ENCODE results near the gene FRMD3. TPM values are rescaled to one million over a fixed set of nuclear protein-coding genes. Genes with fewer than 3 reads are reported as not detected.

The FRMD3 gene
- total and polyA plus RNA-seq, 2 donors (not counting 3 experiments of a cell fraction or from before 2014, with no cell fraction given), result 3.0 to 6.1 TPM

DNA sequence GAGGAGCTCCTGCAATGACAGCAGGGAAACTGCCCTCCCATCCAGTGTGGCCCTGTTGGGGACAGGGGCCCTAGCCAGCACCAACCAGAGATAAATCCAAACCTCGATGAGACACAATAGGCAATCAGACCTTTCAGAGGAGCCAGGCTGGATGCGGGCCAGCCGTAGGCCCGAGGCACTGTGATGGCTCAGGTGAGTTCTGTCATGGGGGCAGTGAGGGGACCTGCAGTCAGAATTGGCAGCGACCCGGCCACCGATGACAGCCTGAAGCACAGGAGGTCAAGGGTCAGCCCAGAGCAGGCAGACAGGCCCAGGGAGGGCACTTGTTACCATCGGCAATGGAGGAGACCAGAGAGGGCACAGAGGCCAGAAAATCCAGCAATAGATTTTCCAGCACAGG lies 90.8 kb downstream of the FRMD3 start:
- Histone ChIP-seq H3K27ac (ENCODE audit: insufficient read depth, low read depth, low read length) (no peak overlapping the region), H3K4me2 (ENCODE audit: insufficient read depth, low read length) (no peak overlapping the region), H3K27me3 (ENCODE audit: control insufficient read depth in 2 of 2, insufficient read depth in 2 of 2, low read length in 2 of 2) (no peaks in the 10 kb centered on the region), H3K79me2 (ENCODE audit: control insufficient read depth, insufficient read depth, low read length) (no peaks in the 10 kb centered on the region), H2AFZ (ENCODE audit: low read depth, low read length) (no peak overlapping the region), H3K9ac (replicated peaks; ENCODE audit: extremely low read depth, insufficient read depth, low read length) (no peak overlapping the region), H3K4me1 (ENCODE audit: control insufficient read depth, extremely low read depth, insufficient read depth, low read length) (no peaks in the 10 kb centered on the region), H3K36me3 (ENCODE audit: control insufficient read depth in 2 of 2, extremely low read depth in 1 of 2, insufficient read depth in 2 of 2, low read length in 2 of 2) (no peaks in the 10 kb centered on the region), H3K9me1 (replicated peaks; ENCODE audit: control insufficient read depth, extremely low read depth, insufficient read depth, low read length) (no peaks in the 10 kb centered on the region), H3K4me3 (replicated peaks in 1 of 3; ENCODE audit: insufficient read depth in 1 of 3, low read depth in 1 of 3, low read length in 3 of 3) (no peak overlapping the region), H3K9me3 (replicated peaks; ENCODE audit: control insufficient read depth, insufficient read depth, low read length) (no peaks in the 10 kb centered on the region), H4K20me1 (replicated peaks; ENCODE audit: control insufficient read depth, extremely low read depth, insufficient read depth, low read length) (no peaks in the 10 kb centered on the region)
- ChIA-PET CTCF (no interaction called here), POLR2A (no interaction called here)
- BruUV-seq (replicated peaks), result no TSS peak
- intact Hi-C loops (cut with micrococcal nuclease) (no loop called here), dilution Hi-C loops (cut with MboI; ENCODE audit: extremely low pct_ligation_motif_present, low sequenced_read_pairs) (no loop called here)
- no peak for DNase-seq (ENCODE audit: low read depth, low spot score)
- TF ChIP-seq JUN (IDR thresholded peaks at IDR 0.05; ENCODE audit: borderline replicate concordance, insufficient read depth, insufficient read length, low read depth), result no peak
- no peak for TF ChIP-seq FOS (IDR thresholded peaks at IDR 0.05; ENCODE audit: borderline replicate concordance, insufficient read depth, low read length)
- no peak for TF ChIP-seq POLR2AphosphoS5 (IDR thresholded peaks at IDR 0.05; ENCODE audit: insufficient read depth, low read depth, low read length)
- no peak for TF ChIP-seq GATA2 (IDR thresholded peaks at IDR 0.05; ENCODE audit: insufficient read depth, insufficient read length, low read depth, low read length)
- no peak for TF ChIP-seq CTCF (IDR thresholded peaks at IDR 0.05; ENCODE audit: extremely low read depth in 1 of 2, insufficient read depth in 1 of 2, low read depth in 1 of 2, low read length in 2 of 2)
- TF ChIP-seq POLR2A (IDR thresholded peaks at IDR 0.05; ENCODE audit: low read depth, low read length), result no peak
- no peak for TF ChIP-seq MAX (IDR thresholded peaks at IDR 0.05; ENCODE audit: insufficient read depth, insufficient read length)
- TF ChIP-seq MYC (IDR thresholded peaks at IDR 0.05; ENCODE audit: low read depth, low read length), result no peak
- no peak for TF ChIP-seq EZH2 (IDR thresholded peaks at IDR 0.05; ENCODE audit: borderline replicate concordance, low read depth, low read length, severe bottlenecking)
- FAIRE-seq, result no peak

Data from endothelial cell of umbilical vein (primary cell).